HG03103 (cell line): Measurements from ENCODE around the gene VPS13D.

Experiments
- ATAC-seq: cut with Tn5 transposase; IDR thresholded peaks from one replicate; pipeline ENCODE4 v1.9.1; 2021; ENCODE audit warnings: low read depth; ENCODE audit not compliant: unreplicated experiment

VPS13D gene

DNA sequence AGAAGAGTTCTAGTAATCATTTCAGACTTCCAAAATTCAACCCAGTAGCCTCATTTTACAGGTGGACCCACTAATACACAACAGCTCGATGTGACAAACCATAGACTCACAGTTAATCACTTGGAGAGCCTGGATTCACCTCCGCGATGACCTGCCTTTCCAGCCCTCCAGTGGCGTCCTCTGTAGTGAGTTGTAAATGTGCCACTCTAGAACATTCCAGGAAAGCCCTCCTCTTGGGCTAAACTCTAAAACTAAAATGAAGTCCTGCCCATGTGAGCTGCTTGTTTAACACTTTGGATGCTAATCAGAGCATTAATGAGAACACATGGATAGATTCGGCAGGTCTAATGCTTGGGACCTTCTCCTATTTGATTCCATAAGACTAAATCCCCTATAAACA lies 247.5 kb downstream of the VPS13D start:
- ATAC-seq, result no peak

DNA sequence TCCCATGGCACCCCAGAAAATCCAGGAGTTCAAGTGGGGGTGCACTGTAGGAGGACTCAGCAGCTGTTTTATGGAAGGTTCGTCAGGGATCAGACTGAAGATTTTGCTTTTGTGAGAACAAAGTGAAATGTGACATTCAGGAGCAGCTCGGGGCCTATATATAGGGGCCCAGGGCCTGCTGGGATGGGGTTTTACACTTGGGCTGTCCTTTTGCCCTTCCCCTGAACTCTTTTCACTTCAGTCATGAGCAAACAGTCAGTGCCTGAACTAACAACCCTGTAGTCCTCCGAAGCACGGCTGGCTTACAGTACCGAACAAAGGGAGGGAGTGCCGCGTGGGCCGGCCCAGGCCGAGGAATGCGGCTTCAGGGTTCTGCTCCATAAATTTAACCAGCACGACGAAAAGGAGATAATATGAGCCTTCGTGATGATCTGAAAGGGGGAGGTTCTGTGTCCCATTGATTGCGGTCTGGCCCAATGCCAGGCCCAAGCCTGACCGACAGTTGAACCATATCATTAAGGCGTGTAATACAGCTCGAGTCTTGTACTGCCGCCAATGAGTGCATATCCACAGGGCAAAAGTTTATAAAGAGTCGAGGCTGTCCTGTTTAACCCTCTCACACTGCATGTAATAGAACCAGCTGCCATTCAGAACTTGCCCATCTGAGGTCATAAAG lies 248.2 kb downstream of the VPS13D start:
- no peak for ATAC-seq

DNA sequence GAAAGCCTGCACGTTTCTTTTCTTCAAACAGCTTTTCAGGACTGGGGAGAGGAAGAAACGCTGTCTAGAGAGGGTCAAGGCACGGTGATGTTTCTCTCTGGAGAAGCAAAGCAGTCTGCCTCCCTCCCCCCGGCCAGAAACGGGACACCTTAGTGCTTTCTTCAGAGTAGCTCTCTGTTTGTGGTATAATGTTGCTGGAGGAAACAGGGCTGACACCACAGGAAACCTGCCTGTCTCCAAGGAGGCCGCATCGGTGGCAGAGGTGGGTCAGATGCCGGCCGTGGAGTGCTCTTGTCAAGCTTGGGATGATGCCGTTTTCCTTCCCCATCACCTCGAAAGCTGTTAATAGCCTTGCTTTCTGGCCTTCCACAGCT lies 248.8 kb downstream of the VPS13D start:
- ATAC-seq, result no peak

DNA sequence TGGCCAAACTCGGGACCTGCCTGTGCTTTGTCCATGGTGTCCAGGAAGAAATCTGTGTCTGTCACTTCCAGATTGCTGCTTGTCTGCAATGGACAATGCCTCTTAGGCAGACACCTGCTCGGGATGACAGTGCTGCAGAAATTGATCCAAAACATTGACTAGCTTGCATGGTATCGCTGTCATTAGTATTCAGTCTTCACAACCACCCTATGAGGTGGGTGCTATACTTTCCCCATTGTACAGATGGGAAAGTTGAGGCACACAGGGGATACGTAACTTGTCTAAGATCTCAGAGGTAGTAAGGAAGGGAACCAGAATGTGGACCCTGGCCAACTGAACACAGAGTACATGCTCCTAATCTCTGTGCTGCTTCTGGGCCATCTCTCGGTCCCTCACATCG lies 249.5 kb downstream of the VPS13D start:
- ATAC-seq, result no peak

DNA sequence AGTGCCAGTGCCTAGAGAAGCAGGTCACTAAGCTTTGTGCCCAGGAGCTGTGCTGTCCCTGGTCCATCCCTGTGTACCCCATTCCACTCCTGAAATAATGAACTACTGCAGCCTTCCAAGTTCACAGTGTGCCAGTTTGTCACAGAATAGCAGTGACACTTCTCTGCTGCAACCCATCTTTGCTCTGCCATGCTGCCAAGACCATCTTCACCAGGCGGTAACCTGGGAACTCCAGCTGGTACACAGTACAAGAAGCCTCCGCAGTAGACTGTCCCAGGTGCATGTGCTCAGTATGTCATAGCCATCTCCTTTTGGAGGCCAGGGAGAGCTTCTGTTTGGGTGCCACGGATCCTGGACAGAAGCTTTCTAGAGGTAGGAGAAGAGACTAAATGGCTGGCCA lies 250.2 kb downstream of the VPS13D start:
- no peak for ATAC-seq

DNA sequence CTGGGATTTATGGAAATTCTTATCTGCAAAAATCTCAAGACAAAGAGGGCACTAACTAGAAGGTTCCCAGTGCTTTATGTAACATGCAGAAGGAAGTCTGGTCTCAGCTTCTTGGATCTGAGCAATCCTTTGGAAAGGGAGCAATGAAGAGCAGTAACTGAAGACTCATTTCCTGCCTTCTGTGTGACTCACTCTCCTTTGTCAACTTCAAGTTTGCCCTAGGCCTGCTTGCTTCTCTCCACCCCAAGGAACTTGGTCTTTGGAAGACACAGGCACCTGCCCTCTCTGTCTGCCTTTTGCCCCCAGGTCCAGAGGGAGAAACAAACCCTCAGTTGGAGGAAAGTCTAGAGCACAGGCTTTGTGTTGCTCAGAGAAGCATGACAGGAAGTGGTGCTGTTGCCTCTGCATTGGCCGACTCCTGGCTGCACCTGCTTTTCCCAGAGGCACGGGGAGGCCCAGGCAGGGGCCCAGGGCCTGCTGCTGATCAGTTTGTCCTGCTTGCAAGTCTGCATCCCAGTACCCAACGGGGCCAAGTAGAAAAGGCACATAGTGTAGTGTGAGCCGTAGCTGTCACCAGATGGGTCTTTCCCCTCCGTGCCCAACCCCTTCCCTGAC lies 251.0 kb downstream of the VPS13D start:
- ATAC-seq, result no peak

DNA sequence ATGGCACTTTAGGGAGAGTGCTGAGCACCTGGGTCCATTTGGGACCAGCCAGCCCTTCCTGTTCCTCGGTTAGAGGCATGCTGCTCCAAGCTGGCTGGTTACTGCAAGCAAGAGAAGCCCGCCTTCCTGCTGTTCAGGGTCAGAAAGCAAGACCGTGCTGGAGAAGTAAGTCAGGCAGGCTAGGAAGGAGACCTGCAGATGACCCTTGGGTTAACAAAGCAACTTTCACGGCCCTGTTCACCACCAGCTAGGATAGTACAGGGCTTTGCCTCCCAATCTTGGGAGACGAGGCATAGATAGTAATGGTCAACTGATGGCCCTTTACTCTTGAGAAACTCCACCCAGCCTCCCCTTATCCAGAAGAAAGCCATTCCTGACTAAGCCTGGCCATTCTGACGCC lies 252.1 kb downstream of the VPS13D start:
- no peak for ATAC-seq

DNA sequence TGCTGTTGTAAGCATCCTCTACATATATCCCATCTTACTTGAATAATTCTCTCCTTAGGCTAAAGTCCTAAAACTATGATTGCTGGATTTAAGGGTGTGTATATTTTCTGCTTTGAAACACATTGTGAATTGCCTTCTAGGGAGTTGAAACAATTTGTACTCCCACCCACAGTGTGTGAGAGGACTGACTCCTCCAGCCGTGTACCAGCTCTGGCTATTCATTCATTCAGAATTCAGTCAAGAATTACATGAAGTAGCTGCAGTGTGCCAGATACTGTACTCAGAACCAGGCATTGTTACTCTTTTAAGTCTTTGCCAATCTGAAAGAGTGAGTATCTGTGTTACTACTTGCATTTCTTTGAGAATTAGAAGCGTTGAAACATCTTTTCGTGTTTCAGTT lies 253.2 kb downstream of the VPS13D start:
- ATAC-seq, result no peak

DNA sequence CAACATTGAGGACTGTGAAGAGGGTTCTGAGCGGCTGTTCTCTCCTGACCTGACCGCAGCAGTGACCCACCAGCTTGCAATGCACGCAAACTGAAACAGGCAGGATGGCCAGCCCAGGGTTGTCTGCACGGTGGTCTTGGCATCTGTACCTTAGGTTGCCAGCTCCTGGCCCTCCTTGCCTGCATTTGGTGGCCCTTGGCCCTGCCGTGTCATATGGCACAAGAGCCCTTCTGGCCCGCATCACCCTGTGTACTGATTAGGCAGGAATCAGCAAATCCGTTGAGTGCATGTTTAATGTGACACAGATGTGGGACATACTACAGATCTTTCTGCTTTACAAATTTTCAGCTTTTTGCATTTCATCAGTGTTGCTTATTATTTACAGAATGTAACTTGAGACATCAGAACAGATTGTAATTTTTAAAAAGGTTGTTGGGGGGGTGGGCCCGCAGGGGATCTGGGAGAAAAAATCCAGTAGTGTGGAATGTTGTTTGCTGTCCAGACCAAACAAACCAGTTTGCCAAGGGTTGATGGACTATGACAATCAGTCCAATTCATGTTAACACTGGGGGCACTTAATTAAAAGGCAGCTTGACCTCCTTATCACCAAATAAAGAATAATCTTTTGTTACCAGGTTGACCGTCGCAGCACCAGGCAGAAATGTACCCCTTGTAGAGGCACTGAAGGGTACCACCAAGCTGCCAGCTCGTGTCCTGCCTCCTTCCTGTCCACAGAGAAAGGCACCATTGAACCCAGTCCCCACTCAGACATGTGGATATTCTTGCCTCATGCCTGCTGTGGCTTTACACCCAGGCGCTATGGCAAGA lies 255.6 kb downstream of the VPS13D start:
- no peak for ATAC-seq

DNA sequence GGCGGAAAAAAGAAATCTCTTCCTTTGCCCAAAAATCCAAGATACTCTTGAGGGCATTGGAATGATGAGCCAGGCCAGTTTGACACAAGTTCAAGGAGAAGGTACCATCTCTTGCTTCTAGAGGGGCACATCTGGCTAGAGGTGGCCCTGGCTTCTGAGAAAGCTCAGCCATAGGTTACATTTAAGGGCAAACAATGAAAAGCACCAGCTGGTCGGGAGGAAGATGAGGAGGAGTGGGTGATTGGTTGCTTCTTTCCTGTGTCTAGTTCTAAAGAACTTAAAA lies 256.2 kb downstream of the VPS13D start:
- no peak for ATAC-seq

DNA sequence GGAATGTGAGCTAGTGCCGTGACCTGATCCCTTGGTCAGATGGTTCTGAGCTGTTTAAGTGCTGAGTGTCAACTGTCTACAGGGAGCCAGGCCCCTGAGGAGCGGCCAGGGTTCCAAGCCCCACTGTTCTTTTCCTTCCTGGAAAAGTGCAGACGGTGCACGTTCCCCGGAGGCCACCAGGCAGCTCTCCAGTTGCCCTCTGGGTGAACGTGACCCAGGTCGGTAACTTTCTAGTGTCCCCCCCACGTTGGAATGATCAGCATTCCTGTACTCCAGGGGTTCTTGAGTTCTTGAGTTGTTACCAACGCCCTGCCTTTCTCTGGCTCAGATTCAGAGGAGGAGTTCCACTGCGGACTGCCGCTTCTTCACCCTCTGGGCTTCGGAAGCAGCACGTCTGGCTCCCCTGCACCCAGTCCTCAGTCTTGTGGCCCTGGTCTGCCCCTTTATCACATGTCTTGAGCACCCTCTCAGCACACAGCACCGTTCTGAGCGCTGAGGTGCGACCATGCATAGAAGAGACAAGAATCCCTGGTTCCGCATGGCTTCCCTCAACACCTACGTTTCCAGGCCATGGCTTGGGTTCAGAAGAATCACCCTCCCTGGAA lies 256.7 kb downstream of the VPS13D start:
- ATAC-seq, result no peak

DNA sequence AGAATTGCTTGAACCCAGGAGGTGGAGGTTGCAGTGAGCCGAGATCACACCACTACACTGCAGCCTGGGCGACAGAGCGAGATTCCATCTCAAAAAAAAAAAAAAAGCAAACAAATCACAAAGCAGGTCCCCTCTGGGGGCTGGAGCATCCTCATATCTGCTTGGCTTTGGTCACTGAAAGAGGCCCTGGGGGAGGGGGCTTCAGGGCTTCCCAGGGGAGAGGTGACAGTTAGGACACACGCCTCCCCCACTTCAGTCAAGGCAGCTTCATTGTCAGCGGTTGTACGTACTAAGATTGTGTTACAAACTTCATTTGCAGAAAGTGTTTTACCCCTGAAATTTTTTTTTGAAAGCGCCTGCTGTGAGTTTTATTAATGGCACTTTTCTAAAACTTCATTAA lies 257.7 kb downstream of the VPS13D start:
- ATAC-seq, result no peak

DNA sequence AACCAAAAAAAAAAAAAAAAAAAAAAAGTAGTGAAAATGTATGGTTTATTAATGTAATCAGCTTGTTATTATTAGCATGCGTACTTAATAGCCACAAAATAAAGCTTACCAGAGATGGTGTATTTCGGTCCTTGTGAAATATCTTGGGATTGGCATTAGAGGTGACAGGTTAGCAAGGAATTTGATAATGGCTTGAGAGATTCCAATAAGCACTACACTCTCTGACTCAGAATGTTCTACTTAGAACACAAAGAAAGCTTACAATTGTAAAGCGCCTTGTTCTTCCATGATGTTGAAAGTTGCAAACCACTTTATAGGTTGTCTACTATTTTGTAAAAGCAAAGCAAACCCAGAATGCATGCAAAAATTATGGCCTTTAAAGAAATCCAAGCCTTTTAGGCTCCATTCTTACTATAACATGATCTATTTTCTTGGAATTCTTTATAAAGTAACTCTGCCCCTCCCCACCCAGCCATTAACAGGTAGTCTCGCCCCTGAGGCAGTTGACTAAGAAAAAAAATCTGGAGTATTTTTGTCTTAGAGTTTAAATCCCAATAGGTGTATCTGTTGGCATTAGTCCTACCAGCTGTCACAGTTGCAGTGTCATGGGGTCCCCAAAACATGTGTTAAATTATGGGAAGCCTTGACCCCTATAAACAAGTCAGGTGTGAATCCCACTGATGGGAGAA lies 259.0 kb downstream of the VPS13D start:
- no peak for ATAC-seq

DNA sequence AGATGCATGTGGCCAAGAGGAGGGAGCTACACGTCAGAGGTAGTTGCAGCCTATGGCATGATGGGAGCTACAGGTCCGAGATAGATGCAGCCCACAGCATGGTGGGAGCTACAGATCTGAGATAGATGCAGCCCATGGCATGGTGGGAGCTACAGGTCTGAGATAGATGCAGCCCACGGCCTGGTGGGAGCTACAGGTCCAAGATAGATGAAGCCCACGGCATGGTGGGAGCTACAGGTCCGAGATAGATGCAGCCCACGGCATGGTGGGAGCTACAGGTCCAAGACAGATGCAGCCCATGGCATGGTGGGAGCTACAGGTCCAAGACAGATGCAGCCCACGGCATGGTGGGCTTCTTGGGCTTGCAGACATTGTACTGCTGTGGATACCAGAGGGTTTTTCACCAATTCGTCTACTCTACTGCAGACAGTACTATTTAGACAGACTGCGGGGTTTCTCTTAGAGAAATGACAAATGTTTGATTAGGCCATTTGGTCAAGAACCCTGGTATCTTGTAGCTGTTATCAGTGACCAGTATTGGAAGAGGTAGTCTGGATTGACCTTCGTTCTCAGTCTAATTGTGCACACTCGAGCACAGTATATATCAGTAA lies 260.8 kb downstream of the VPS13D start:
- no peak for ATAC-seq

DNA sequence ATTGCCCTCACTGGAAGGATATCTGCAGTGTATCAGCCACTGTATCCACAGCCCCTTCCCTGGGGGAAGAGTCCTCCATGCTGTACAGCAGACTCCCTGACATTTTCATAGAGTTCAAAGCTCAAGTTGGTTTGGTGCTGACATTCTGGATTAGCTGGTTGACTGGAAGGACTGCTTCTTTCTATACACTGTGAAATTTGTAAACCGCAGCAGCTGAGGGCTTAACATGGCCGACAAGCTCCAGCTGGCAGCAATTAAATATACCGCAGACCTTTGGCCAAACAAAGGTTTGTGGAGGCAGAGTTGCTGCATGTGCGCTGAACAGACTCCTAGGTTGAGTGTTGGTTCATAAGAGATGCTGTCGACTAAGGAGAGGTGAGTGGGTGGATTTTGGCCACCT lies 261.8 kb downstream of the VPS13D start:
- ATAC-seq, result no peak

DNA sequence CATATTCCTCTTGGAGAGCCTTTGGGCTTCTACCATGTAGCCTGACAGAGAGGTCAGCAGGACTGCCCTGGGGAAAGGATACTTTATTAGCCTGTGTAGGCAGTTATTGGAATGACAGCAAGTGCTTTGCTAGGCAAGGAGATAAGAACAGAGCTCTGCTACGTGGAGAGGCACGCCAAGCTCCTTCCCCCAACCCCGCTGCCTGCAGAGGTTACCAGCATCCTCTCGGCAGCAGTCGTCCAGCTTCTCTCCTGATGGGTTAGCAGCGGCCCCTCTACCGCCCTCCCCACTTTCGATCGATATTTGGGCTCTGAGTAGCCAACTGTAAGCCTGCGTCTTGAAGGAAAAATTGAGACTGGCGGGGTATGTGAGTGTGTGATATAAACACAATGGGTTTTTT lies 265.9 kb downstream of the VPS13D start:
- no peak for ATAC-seq

DNA sequence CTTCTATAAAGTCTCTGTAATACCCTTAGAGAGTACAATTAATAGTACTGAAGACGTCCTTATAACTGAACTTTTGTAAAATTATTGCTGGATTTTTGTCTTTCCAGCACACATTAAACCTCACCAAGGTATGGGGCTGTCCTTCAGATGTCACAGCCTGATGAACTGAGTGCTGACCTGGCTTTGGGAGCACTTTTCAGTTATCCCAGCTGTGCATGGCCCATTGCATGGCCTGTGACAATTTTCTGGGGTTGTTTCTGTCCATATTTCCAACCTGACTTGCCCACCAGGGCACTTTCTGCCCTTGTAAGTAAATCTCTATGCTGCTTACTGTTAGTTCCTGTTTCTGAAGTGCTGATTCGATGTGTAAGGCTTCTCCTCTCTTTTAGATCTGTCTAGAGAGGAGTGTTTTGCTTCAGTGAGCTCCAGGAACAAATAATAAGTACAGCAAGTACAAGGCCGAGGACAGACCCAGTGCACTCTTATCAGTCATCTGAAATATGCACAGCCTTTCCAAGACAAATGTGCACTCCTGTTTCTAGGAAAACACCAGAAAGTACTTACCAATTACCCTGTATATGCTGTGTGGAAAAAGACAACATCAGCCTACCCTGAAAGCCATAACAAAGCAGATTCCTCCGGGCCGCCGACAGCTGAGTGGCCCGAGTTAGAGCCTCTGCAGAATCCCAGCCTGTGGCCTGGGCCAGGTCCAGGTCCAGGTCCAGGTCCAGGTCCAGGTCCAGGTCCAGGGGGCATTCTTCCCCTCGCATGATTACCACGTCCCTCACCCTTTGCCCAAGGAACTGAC lies 266.5 kb downstream of the VPS13D start:
- ATAC-seq, result no peak

DNA sequence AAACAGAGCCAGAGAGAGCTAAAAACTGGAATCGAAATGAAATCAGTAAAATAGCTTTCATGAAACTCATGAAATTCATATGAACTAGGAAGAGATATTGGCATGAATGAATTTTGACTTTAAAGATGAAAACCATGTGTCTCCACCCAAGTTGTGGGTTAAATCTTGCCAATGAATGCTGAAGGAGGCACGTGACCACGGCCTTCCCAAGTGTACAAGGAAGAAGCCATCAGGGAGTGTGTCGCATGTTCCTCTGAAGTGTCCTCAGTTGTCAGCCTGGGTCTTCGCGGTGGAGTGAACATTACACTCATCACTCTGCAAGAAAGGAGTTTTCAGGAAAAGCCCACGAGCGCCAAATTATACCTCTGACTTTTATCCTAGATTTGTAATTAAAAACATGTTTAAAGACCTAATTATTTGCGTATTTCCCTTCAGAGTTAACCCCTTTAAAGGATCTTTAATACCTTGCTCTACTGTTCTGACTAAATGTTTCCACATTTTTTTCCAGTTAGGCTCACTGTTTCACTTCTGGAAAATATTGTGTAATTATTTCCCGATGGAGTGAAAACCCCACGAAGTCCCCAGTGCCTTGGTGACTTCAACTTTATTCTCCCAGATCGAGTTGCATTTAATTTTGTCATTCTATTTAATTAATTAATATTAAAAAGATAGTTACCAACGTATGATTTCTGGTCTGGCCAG lies 269.9 kb downstream of the VPS13D start:
- ATAC-seq, result no peak

DNA sequence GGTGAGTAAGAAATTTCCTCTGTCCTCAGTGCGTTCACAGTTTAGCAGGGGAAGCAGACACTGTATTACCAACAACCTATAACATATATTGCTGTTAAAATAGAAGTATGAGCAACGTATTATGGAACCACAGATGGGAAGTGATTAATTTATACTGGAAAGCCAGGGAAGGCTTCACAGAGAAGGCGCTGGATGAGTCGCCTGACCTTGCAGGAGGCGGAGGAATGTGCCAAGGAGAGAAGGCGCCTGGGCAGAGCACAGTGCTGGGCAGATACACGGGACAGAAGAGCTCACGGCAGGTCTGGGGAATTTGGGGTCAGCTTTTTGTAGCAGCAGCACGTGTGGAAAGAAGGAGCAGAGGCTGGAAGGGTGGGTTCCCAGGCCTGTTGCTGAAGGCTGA lies 271.8 kb downstream of the VPS13D start:
- ATAC-seq, result no peak
